Ectodermal cell (in vitro differentiated cells): ENCODE results near the gene IP6K3.

Experiments used
- H3K27ac ChIP-seq: 2 replicates; pipeline ENCODE4 v1.7.0; 2013; ENCODE audit warnings: mild to moderate bottlenecking, low read depth, low read length; ENCODE audit not compliant: insufficient read depth, poor library complexity, severe bottlenecking
- H3K27me3 ChIP-seq: 2 replicates; pipeline ENCODE4 v1.7.0; 2013; ENCODE audit warnings: mild to moderate bottlenecking, low read length; ENCODE audit not compliant: insufficient read depth, control insufficient read depth, poor library complexity, severe bottlenecking
- H3K36me3 ChIP-seq: one replicate; pipeline ENCODE4 v1.7.0; 2013; ENCODE audit warnings: low read length; ENCODE audit not compliant: control insufficient read depth, insufficient read depth
- H3K4me1 ChIP-seq: one replicate; pipeline ENCODE4 v1.7.0; 2013; ENCODE audit warnings: low read length; ENCODE audit not compliant: control insufficient read depth, insufficient read depth
- H3K4me3 ChIP-seq: 2 replicates; pipeline ENCODE4 v1.7.0; 2013; ENCODE audit warnings: low read depth, low read length, control low read depth; ENCODE audit not compliant: insufficient read depth
- H3K9me3 ChIP-seq: 2 replicates; pipeline ENCODE4 v1.7.0; 2013; ENCODE audit warnings: mild to moderate bottlenecking, low read length, moderate library complexity; ENCODE audit not compliant: control insufficient read depth
- WGBS, 2 experiments: methylation state at CpG; one replicate each; pipeline ENCODE4 v1.1.7; 2013; ENCODE audit warnings: missing lambda C conversion rate in 2 of 2; 5-methylcytosine and 5-hydroxymethylcytosine counted together

Gene IP6K3

GRCh38 chr6:33685411-33686224, 61.1 kb downstream of the IP6K3 start:
- H3K4me1 ChIP-seq = no peaks in the 10 kb centered on the region
- H3K27ac ChIP-seq = no peak overlapping the region
- no peak overlapping the region for H3K4me3 ChIP-seq
- H3K9me3 ChIP-seq = no peaks in the 10 kb centered on the region
- 93% methylated on average over 38 of the region's 38 CpGs for WGBS, 2 experiments
- H3K36me3 ChIP-seq = no peaks in the 10 kb centered on the region
- H3K27me3 ChIP-seq = no peaks in the 10 kb centered on the region

- Histone ChIP-seq H3K36me3 (no peaks in the 10 kb centered on the region), H3K4me3 (no peak overlapping the region), H3K4me1 (no peaks in the 10 kb centered on the region), H3K9me3 (no peaks in the 10 kb centered on the region), H3K27me3 (no peaks in the 10 kb centered on the region), H3K27ac (no peak overlapping the region)
- WGBS, 2 experiments = 92 to 94% methylated on average over 7 of the region's 7 CpGs
Observed at GRCh38 chr6:33684983-33685382, 61.7 kb downstream of the IP6K3 start.

DNA sequence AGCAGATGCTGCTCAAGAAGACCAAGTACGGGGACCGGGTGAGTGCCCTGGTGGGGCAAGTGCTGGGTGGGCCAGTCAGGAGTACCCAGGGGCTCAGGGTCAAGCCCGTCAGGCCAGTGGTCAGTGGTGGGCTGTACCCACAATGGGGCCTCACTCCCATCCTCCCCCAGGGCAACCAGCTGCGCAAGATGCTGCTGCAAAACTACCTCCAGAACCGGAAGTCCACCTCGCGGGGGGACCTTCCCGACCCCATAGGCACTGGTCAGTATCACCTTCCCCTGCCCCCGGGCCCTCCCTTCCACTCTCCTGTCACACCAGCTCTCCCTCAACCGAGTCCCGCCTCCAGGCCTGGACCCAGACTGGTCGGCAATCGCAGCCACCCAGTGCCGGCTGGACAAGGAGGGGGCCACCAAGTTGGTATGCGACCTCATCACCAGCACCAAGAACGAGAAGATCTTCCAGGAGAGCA, 62.2 kb downstream of the IP6K3 start:
- Histone ChIP-seq H3K27ac (no peak overlapping the region), H3K4me3 (no peak overlapping the region), H3K36me3 (no peaks in the 10 kb centered on the region), H3K27me3 (no peaks in the 10 kb centered on the region), H3K9me3 (no peaks in the 10 kb centered on the region), H3K4me1 (no peaks in the 10 kb centered on the region)
- WGBS, 2 experiments = 94 to 96% methylated on average over 16 of the region's 16 CpGs

- H3K4me1 ChIP-seq = no peaks in the 10 kb centered on the region
- no peaks in the 10 kb centered on the region for H3K27me3 ChIP-seq
- H3K27ac ChIP-seq = no peak overlapping the region
- H3K4me3 ChIP-seq = no peak overlapping the region
- WGBS, 2 experiments = 94% methylated on average over 19 of the region's 19 CpGs
- H3K36me3 ChIP-seq = no peaks in the 10 kb centered on the region
- no peaks in the 10 kb centered on the region for H3K9me3 ChIP-seq
Observed at GRCh38 chr6:33683576-33684427, 62.9 kb downstream of the IP6K3 start.

DNA sequence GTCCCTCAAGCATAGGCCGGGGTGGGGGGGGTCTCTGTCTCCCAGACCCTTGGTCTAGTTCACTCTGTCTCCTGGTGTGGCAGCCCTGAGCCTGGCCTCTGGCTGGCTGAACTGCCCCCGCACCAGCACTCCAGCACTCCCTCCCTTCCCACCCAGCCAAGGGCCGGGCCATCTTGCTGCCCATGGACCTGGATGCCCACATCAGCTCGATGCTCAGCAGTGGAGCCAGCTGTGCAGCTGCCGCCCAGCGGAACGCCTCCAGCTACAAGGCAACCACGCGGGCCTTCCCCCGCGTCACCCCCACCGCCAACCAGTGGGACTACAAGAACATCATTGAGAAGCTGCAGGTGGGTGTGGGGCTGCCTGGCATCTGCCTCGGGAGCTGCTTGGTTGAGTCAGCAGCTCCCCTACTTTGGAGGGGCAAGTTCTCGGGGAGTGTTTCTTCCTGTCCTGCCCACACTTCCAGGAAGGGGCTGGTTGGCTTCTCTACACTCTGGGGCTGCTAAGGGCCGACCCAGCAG, 63.6 kb downstream of the IP6K3 start:
- H3K4me1 ChIP-seq = no peaks in the 10 kb centered on the region
- no peaks in the 10 kb centered on the region for H3K36me3 ChIP-seq
- no peaks in the 10 kb centered on the region for H3K27me3 ChIP-seq

GRCh38 chr6:33682341-33682740, 64.4 kb downstream of the IP6K3 start:
- no peaks in the 10 kb centered on the region for H3K4me1 ChIP-seq
- H3K36me3 ChIP-seq = no peaks in the 10 kb centered on the region
- H3K4me3 ChIP-seq = no peak overlapping the region
- H3K9me3 ChIP-seq = no peaks in the 10 kb centered on the region
- no peak overlapping the region for H3K27ac ChIP-seq
- H3K27me3 ChIP-seq = no peaks in the 10 kb centered on the region
- WGBS, 2 experiments = 92 to 94% methylated on average over 13 of the region's 13 CpGs

More for the DNA sequence above, 63.6 kb downstream of the IP6K3 start:
- H3K4me3 ChIP-seq = no peak overlapping the region
- no peak overlapping the region for H3K27ac ChIP-seq
- no peaks in the 10 kb centered on the region for H3K9me3 ChIP-seq
- WGBS, 2 experiments = 94% methylated on average over 15 of the region's 15 CpGs

- Histone ChIP-seq H3K9me3 (no peaks in the 10 kb centered on the region), H3K4me3 (no peak overlapping the region), H3K4me1 (no peaks in the 10 kb centered on the region), H3K27me3 (no peaks in the 10 kb centered on the region), H3K27ac (no peak overlapping the region), H3K36me3 (no peaks in the 10 kb centered on the region)
- WGBS, 2 experiments = 91 to 92% methylated on average over 20 of the region's 20 CpGs
Observed at GRCh38 chr6:33679761-33680160, 66.9 kb downstream of the IP6K3 start.

DNA sequence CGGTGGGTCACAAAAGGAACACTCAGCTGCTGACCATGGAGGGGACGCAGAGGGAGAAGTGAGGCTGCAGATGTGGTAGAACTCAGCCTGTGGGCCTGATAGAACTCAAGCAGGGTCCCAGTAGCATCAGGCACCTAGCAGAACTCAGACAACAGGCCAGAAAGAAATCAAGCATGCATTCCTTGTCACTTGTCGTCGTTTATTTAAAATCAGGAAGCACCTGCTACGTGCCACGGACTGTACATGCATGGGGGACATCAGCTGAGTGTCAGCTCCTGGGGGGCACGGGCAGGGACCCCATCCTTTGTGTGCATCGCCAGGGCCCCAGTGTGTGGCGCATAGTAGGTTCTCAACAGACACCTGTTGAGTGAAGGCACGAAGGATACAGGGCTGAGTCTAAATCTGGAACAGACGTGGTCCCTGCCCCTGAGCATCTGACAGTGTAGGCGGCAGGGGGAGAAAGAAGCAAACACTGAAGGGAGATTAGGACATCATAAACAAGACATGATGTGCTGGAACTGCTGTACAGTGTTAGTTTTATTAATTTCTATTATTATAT, 67.7 kb downstream of the IP6K3 start:
- 95% methylated on average over 12 of the region's 12 CpGs for WGBS, 2 experiments

DNA sequence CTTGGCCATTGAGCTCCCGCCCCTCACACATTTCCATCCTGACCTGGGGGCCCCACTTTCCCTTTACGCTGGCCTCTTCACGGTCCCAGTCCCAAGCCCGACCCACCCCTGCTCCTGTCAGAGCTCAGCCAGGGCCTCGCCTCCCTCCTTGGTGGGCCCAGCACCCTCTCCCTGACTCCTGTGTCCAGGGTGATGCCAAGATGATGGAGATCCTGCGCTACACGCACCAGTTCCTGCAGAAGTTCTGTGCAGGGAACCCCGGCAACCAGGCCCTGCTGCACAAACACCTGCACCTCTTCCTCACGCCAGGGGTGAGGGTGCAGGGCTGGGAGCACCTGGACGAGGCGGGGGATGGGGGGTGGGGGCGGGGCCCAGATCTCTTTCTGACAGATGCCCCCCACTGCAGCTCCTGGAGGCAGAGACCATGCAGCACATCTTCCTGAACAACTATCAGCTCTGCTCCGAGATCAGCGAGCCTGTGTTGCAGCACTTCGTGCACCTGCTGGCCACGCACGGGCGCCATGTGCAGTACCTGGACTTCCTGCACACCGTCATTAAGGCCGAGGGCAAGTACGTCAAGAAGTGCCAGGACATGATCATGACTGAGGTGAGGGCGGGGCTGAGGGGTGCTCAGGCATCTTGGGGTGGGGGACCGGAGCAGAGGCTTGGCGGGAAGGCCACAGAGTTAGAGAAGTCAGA, 68.3 kb downstream of the IP6K3 start:
- Histone ChIP-seq H3K9me3 (no peaks in the 10 kb centered on the region), H3K27ac (no peak overlapping the region), H3K36me3 (no peaks in the 10 kb centered on the region), H3K27me3 (no peaks in the 10 kb centered on the region), H3K4me1 (peaks cover 11% of the 10 kb centered on the region), H3K4me3 (no peak overlapping the region)
- WGBS, 2 experiments = 92 to 93% methylated on average over 24 of the region's 24 CpGs

More for the DNA sequence above, 67.7 kb downstream of the IP6K3 start:
- Histone ChIP-seq H3K27ac (no peak overlapping the region), H3K27me3 (no peaks in the 10 kb centered on the region), H3K36me3 (no peaks in the 10 kb centered on the region), H3K4me1 (peaks cover 5% of the 10 kb centered on the region), H3K4me3 (no peak overlapping the region), H3K9me3 (no peaks in the 10 kb centered on the region)
